NCI-H1930 (cell line): ENCODE data around the gene LRCOL1.

Experiments used
- DNase-seq, 2 experiments: peaks; one replicate each; lab custom pipeline; 2025; lab: John Stamatoyannopoulos, UW

LRCOL1 gene

DNA sequence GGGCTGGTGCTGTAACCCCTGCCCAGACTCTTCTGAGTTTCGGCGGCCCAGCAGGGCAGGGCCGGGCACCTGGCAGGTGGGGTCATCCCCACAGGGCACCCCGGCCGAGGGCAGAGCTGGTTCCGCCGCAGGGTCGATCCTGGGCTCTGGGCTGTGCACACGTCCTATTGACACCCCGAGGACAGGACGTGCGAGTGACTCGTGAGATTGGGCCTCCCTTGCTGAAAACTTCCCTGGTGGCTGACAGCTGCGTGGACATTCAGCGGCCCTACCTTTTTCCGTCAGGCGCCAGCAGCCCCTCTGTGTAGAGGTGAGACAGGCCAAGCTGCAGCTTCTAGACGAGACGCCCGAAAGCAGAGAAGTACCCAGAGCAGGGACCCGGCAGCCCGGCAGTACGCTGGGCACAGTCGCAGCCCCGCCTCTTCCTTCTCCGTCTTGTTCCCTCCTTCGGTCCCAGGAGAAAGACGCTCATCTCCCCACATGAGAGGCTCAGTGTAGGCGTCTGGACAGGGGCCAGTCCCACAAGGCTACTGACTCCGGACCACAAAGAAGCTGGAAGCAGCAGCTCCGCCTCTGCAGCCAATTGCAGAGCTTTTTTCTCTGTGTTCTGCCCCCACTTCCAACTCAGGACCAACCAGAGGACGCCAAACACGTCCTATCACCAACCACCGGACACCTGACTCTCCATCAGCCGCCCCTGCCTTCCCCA is at the start of gene LRCOL1:
LRCOL1 (minus strand) TSS at position 532 of the 709 bp plus-strand sequence. CDS start 4,331 bp downstream, outside the sequence.
- no peak for DNase-seq

DNA sequence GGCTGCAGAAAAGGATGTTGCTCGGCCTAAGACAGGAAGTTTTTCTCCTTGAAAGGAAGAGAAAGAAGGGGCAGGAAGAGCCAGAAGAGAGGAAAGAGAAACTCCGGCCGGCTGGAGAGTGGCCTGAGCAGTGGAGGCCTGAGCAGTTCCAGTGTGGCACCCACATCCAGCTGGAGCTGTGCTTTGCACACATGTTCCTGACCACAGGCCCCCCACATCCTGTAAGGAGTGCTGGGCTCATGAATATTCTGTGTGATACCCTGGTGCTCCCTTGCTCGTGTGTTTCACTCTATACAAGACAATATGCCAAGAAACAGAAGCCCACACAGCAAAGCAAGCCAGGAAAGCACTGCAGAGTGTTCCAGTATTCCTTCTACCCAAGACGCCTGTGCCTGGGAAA is 49.7 kb upstream of the LRCOL1 start:
- DNase-seq = no peak

DNA sequence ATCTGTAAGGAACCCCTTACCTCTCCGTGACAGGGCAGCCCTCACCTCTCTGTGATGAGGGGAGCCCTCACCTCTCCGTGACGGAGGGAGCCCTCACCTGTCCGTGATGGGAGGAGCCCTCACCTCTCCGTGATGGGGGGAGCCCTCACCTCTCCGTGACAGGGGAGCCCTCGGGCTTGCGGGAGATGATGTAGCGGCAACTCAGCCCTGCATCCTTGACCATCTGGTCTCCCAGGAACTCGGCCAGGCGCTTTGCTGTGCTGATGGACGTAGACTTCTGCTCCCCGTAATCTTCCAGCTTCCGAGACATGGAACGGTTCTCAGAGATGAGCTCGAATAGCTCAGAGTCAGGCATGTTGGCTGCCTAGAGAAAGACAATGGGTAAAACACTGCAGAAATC is 48.8 kb upstream of the LRCOL1 start:
- no peak for DNase-seq

DNA sequence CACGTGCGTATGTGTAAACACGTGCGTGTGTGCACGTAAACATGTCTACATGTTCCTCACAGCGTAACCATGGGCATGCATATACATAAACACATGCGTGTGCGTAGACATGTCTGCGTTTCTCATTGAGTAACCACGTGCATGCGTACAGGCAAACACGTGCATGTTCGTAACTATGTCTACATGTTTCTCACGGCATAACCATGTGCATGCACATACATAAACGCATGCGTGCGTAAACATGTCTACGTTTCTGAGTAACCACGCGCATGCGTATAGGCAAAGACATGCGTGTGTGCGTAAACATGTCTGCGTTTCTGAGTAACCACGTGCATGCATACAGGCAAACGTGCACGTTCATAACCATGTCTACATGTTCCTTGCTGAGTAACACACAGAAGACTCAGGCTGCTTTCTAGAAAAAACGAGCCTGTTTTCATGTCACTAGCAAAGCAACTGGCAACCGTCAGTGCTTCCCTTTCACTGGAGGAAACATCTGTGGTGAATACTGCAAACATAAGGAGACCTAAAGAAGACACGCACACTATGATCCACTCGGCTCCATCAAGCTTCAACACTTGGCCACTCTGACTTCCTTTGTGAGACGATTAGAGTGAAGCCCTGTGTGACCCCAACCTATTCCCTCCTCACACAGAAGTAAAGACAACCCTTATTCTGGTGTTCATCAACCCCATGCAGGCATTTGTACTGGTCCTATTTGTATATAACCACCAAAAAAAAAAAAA is 47.9 kb upstream of the LRCOL1 start:
- no peak for DNase-seq

DNA sequence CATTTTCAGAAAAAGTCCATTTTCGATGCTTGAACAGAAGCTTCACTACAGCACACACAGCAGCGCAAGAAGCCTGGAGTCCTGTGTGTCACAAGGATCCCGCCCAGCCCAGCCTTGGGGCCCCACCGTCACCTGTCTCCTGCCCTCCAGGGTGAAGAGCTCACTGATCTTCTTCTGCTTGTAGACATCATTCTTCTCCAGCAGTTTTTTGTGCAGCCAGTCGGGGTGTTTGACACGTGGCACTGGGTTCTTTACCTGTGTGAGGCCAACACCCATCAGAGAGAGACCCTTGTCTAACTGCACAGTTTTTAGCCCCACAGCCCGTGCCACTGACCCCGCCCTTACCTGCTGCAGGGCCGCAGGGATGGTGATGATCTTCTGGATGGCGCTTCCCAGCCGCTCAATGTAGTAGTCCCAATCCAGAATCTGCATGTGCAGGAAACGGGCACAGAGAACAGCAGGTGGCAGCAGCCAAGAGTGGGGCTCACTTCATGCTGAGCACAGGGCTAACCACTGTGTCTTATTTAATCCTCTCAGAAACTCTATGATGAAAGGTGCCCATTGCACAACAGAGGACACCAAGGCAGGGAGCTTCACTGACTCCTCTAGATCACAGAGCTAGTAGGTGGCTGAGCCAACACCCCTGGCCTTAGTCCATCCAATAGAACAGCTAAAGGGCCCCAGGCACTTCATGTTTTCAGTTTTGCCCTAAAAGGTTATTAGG is 46.8 kb upstream of the LRCOL1 start:
- DNase-seq = no peak

DNA sequence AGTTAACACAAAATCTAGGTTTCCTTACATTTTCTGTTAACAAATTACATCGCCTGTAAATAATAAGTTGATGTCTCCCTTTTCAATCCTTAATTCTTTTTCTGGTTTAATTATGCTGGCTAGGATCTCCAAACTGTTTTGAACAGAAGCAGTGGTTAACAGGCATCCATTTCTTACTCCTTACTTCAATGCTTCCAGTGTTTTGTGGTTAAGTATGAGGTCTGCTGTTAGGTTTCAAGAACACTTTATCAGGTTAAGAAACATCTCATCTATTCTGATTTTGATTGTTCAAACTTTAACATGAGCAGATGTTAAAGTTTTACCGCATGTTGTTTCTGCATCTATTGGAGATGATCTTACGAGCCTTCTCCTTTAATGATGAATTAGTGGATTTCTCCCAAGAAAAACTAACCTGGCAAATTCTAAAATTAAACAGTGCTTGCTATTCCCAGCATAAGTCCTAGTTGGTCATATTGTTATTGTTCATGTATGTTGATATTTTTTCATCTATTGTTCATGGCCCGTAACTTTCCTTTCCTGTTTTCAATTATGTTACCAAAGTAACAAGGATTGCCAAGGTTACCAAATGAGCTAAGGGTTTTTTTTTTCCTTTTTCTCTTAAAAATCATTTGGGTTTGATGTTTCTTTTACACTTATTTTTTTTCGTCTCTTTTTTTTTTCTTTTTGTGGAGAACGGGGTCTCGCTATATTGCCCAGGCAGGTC is 43.3 kb upstream of the LRCOL1 start:
- DNase-seq = no peak

DNA sequence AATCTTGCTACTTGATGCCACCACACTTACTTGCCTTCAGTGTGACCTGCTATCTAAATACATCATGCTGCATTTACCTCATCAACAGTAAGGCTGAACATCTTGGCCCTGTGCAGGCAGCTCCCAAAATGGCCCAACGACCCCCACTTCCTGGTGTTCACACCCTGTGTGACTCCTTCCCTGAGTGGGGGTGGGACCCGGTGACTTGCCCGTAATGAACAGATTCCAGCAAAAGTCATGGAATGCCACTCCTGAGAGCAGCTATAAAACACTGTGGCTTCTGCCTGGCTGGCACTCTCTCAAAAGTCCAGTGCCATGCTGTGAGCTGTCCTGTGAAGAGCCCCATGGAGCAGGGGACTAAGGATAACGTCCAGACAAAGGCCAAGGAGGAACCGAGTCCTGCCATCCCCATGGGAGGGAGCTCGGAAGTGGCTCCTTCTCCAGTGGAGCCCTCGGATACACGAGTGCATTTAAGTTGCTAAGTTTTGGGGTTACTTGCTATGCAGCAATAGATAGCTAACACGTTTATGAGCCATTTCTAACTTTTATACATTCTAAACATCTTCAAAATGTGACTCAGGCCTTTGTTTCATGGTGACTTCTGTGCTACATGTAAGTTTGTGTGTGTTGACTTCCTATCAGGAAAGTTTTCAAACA is 41.2 kb upstream of the LRCOL1 start:
- no peak for DNase-seq

DNA sequence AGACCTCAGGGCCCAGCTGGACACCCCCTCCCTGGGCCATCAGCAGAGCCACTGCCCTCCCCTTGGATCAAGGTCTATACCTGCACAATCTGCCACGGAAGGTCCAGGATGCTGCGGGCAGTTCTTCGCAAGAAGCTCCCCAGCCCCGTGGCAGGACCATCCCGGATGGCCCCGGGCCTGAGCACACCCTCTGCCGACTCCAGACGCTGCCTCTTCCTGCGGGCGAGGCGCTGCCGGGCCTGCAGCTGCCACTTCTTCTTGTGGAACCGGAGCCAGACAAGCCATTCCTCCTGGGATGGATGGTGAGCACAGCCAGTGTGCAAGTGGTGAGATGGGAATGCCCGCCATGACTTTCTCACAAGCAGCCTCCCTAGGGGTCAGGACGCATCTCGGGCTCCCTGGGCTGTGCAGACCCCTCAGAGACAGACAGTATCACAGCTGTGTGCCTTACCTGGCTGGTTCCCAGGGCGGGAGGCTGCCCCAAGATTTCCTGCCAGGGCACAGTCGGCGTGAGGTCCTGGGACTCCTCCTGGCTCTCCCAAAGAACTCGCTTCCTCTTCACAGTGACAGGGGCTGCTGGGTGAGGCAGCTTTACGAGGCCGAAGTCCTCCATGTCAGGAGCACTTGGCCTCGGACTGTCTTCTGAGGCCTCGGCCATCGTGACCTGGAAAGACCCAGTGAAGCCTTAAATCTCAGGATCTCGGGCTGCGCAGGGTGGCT is 39.0 kb upstream of the LRCOL1 start:
- no peak for DNase-seq

DNA sequence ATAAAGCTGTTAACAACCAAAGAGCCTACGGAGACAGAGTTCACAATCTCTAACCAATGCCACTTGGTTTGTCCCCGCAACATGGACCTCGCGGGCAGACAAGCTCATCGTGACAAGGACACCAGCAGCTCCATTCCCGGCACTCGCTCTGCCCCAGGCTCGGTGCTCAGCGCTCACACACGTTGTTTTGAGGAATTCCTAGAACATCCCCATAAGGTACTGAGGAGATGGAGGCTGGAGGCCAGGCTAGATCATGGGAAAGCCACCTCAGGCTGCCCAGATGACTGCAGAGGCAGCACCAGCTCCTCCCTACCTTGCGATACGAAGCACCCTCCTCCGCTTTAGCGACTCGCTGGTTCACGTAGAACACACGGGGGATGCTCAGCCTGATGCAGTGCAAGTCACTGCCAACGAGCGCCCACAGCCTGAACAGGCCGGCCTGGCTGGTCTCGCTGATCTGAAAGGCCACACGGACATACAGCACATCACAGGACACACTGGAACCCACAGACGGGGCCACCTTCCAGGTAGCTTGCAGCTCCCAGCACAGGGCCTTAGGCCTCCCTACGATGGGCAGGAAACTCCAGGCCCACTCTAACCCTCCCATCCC is 38.3 kb upstream of the LRCOL1 start:
- no peak for DNase-seq

DNA sequence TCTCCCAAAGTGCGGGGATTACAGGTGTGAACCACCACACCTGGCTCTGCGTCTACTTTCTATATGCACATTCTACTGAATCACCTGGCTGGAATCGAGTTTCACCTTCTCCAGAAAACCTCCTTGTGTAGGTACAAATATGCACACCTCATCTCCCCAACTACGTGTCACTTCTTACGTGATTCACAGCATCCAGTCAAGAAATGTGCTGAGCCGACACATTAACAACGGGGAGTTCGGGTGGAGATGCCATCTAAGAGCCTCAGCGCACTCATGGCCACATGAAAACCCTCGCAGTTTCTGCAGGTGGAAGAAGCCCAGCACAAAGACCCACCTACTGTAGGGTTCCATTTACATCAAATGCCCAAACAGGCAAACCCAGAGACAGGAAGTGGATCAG is 37.5 kb upstream of the LRCOL1 start:
- DNase-seq = no peak

DNA sequence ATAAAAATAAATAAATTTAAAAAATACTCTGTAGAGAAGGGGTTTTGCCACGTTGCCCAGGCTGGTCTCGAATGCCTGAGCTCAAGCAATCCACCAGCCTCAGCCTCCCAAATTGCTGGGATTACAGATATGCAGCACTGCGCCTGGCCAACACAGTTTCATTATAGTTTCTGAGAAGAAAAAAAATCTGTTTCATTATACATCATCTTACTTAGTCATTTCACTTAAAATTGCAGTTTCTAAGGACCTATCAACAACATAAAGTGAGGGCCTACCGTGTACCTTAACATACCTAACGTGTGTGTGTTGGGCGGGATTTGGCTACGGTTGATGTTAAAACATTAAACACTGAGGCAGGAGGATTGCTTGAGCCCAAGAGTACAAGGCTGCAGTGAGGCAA is 36.5 kb upstream of the LRCOL1 start:
- DNase-seq = no peak

DNA sequence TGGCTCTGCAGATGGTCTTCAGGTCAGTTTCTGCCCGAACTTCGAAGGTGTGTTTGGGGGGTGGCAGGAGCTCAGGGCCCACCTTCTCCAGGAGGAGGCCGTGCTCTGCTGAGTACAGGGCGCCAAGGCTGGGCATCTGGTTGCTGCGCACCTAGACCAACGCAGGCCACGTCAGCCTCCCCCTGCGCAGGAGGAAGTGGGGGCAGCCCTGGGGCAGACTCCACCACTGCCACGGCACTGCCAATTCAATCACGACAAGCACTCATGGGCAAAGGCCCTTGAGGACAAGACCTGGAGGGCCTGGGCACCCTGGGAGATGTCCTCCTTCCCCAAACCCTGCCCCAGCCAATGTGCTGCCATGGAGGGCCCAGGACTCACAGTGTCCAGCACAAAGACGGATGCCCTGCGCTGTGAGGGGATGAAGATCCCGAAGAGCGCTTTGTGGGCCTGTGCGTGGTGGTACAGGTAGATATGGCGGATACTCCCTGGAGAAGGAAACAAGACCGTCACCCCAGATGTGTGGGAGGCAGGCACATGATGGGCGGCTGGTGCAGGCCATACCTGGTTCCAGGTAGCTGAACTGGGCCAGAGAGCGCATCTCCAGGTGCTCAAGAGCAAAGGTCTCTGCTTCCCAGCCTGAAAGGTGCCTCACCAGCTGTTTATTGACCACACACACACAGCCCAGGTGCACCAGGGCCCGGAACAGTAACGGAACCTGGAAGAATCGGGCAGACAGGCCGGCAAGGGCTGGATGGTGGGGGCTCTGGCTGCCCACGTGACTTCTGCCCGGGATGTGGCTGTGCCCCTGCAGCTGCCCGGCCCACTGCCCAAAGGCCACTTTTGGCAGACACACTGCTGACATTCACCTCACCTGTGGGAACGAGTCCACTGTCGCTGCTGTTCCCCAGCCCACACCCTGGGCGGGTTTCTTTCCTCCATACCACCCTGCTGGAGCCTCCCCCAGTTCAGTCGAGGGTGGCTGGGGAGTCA is 32.8 kb upstream of the LRCOL1 start:
- no peak for DNase-seq

DNA sequence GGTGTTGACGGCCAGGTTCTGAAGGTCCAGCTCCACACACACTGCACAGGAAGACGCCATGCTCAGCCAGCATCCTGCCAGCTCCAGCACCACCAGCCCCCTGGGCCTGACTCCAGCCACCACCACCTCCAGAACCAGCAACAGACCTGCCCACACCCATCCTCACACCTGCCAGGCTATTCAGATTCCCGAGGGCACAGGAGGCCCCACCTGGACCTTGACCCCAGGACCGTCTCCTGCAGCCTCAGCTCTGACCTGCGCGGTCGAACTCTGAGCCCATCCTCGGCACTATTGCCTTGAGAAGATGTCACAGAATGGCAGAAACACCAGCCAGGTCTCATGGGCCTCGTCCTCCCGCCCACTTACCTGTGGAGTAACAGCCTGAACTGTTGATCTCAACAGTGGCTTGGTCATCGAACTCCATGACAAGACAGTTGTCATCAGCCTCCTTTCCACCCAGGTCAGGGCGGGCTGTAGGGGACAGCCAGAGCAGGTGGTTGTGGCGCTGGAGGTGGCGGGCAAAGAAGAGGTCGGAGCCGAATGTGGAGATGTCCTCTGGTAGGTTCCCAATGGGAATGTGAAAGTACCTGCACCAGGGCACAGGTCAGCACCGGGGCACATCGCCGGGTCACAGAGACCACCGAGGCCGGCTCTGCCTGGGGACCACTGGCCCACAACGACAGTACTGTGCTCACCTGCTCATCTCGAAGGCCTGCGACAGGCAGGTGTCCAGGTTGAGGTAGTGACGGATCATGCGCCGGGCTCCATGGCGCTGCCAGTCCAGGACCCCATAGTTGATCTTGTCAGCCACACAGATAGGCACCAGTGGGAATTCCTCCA is 31.6 kb upstream of the LRCOL1 start:
- DNase-seq = no peak

DNA sequence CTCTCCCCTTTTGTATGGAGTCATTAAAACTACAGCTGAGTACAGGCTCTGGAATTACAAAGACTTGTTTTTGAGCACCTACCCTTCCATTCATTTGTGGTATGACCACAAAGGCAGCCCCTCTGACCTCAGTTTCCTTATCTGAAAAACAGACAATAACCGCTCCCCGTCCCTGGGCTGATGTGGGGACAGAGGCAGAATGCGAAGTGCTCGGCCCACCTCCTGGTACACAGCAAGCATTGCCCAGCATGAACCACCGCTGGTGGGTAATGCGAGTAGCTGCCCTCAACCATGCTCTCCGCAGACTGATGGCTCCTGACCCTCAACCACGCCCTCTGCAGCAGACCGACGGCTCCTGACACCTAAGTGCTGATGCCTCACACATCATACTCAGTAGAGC is 30.6 kb upstream of the LRCOL1 start:
- no peak for DNase-seq

DNA sequence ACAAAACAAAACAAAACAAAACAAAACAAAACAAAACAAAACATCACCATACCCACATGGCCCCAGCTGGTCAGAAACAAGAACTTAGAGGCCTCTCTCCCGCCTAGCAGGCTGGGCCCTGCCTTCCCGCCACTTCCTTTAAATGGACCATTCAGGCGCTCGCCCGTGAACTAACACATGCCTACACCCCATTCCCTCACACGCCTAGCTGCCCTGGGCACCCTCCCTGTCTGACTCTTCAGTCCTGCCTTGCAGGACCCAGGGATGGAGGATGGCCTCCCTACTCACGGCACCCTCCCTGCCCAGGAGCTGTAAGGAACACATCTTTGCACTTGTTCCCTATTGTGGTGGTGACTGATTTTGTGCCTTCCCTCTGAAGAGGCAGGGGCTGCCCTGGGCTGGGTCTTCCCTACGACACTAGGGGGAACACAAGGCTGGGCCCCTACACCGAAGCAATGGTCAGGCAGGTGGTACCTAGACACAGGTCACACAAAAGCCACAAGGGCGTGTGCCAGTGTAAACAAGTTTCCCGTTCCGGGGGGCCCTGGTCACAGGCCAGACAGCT is 29.7 kb upstream of the LRCOL1 start:
- DNase-seq = no peak

DNA sequence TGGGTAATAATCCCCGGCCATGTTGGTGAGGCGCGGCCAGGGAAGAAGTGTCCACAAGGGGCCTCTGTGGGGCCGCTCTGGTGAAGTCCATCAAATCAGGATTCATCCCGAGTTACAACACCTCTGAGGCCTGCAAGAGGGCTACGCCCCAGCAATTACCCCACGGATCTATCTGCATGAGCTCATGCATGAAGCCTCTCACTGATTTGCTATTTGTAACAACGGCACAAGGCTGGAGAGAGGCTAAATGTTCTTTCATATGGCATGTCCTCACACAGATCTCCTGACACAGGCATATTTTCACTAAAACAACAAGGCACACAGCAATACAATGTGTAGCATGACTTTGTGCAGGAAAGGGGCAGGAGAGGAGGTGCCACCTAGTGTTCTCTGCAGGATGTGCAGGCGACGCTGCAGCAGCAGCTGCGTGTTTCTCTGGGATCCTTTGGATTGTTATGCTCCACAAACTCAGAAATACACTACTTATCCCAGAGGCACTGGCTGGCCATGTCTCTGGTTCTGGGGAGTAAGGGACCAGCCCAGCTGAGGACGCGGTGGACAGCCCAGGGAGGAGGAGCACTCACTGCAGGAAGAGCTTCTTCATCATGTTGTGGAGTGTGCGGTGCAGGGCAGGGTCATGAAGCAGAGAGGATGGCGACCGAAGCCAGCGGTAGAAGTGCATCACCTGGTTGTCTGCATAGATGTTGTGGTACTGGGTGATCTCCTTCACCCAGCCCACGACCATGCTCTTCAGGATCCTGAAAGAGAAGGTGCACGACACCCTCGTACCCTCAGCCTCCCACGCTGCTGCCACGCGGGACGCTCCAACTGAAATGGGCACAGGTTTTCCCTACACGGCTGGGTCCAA is 28.4 kb upstream of the LRCOL1 start:
- DNase-seq = no peak

DNA sequence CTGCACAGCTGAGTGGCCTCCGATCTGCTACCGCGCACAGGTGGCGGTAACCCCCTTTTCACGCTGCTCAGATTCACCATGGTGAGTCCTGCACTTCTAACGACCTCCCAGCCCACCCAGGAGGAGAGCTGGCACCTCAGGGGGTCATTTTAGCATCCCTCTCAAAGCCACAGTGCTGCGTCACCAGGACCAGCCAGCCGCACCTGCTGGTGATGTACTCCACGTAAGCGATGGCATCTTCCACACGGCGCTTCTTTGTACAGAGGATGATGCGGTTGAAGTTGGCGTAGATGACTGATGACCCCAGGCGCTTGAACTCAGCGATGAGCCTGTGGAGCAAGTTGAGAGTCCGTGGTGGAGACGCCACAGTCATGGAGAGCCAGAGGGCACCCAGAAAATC is 27.4 kb upstream of the LRCOL1 start:
- DNase-seq = no peak
